Calu3 (cell line): ENCODE measurements around the gene ZC3H14. TPM values are rescaled to one million over a fixed set of nuclear protein-coding genes. Genes with fewer than 3 reads are reported as not detected.

Experiments
- Bru-seq: library from RNA; stranded (reverse); fragments of 400-500 nt; gene quantifications from one replicate; lab custom pipeline; 2021; lab: Mats Ljungman, UMichigan
- BruChase-seq, 2 experiments: library from RNA; stranded (reverse); fragments of 400-500 nt; gene quantifications; one replicate each; lab custom pipeline; 2021; lab: Mats Ljungman, UMichigan
- BruUV-seq: library from RNA; stranded (reverse); fragments of 400-500 nt; replicated peaks from 2 replicates; lab custom pipeline; 2021; lab: Mats Ljungman, UMichigan
- CTCF ChIA-PET: fragments of 300-600 bp; sonication (Branson Sonifier 250); formaldehyde crosslinking; loops from one replicate; lab custom pipeline; 2022; ENCODE audit warnings: antibody characterized with exemption; lab: Charles Lee
- DNase-seq: peaks from one replicate; pipeline ENCODE4 v3.0.0; 2022
- H3K27ac Mint-ChIP-seq: one replicate; pipeline ENCODE4 v1.8.0; 2022; ENCODE audit warnings: mixed read lengths; ENCODE audit not compliant: unreplicated experiment
- H3K27me3 Mint-ChIP-seq: one replicate; pipeline ENCODE4 v1.8.0; 2022; ENCODE audit warnings: mixed read lengths; ENCODE audit not compliant: unreplicated experiment
- H3K36me3 Mint-ChIP-seq: one replicate; pipeline ENCODE4 v1.8.0; 2022; ENCODE audit warnings: mild to moderate bottlenecking, moderate library complexity, mixed read lengths; ENCODE audit not compliant: insufficient read depth, unreplicated experiment
- H3K4me1 Mint-ChIP-seq: one replicate; pipeline ENCODE4 v1.8.0; 2022; ENCODE audit warnings: mild to moderate bottlenecking, low read depth, mixed read lengths; ENCODE audit not compliant: unreplicated experiment
- H3K4me3 Mint-ChIP-seq: one replicate; pipeline ENCODE4 v1.8.0; 2022; ENCODE audit warnings: mild to moderate bottlenecking, low read depth, moderate library complexity, mixed read lengths; ENCODE audit not compliant: unreplicated experiment
- H3K9me3 Mint-ChIP-seq: one replicate; pipeline ENCODE4 v1.8.0; 2022; ENCODE audit warnings: low read depth, mixed read lengths; ENCODE audit not compliant: unreplicated experiment
- CTCF ChIP-seq: fragments of 200-600 bp; IDR thresholded peaks from one replicate; pipeline ENCODE4 v1.8.0; 2022; ENCODE audit warnings: antibody characterized with exemption; ENCODE audit not compliant: unreplicated experiment
- intact Hi-C: fragments of 100-400 bp; cut with micrococcal nuclease; formaldehyde crosslinking; loops from one replicate; pipeline ENCODE4 v1.10.0; 2022; ENCODE audit not compliant: unreplicated experiment
- long read RNA-seq: library from polyadenylated mRNA; stranded (forward); transcript quantifications from one replicate; pipeline ENCODE4 v2.0.0, GENCODE V29; 2022
- total RNA-seq: library from RNA; stranded (reverse); gene quantifications from 2 replicates; pipeline ENCODE4 v1.2.3, GENCODE V29; 2022

ZC3H14 gene, protein sequence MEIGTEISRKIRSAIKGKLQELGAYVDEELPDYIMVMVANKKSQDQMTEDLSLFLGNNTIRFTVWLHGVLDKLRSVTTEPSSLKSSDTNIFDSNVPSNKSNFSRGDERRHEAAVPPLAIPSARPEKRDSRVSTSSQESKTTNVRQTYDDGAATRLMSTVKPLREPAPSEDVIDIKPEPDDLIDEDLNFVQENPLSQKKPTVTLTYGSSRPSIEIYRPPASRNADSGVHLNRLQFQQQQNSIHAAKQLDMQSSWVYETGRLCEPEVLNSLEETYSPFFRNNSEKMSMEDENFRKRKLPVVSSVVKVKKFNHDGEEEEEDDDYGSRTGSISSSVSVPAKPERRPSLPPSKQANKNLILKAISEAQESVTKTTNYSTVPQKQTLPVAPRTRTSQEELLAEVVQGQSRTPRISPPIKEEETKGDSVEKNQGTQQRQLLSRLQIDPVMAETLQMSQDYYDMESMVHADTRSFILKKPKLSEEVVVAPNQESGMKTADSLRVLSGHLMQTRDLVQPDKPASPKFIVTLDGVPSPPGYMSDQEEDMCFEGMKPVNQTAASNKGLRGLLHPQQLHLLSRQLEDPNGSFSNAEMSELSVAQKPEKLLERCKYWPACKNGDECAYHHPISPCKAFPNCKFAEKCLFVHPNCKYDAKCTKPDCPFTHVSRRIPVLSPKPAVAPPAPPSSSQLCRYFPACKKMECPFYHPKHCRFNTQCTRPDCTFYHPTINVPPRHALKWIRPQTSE
- total RNA-seq (58.5 and 69.3 TPM in 2 replicates), Bru-seq, nascent RNA (percentile 81 among the genes with signal in this experiment), BruChase-seq, experiment 1, labeled RNA remaining after a 6-hour chase (percentile 84 among the genes with signal in this experiment), BruChase-seq, experiment 2, labeled RNA remaining after a 2-hour chase (percentile 83 among the genes with signal in this experiment)
- long read RNA-seq, full-length matches to known transcripts: 29 of 71 reads
- long read RNA-seq, partial matches to known transcripts: 3 of 71 reads
- long read RNA-seq, other reads (novel, unspliced or antisense): 39 of 71 reads

- H3K9me3 Mint-ChIP-seq: no peaks in the 10 kb centered on the region
- intact Hi-C loops: no loop called here
- H3K27me3 Mint-ChIP-seq: no peaks in the 10 kb centered on the region
- peaks cover 28% of the 10 kb centered on the region for H3K36me3 Mint-ChIP-seq
- no peak for TF ChIP-seq CTCF
- peak; percentile 89 for DNase-seq
- no TSS peak for BruUV-seq
- peak within 1 kb of the TSS; percentile 70 for H3K27ac Mint-ChIP-seq
- CTCF ChIA-PET: no interaction called here
- H3K4me1 Mint-ChIP-seq: peaks cover 9% of the 10 kb centered on the region
- peak within 1 kb of the TSS; percentile 78 for H3K4me3 Mint-ChIP-seq
These were observed at the start of gene ZC3H14 for GRCh38 chr14:88562831-88563686. Gene ZC3H14, plus strand, starts transcription at chr14:88563037. Its CDS starts 97 bp downstream, at chr14:88563134.

- intact Hi-C loops: no loop called here
- Mint-ChIP-seq H3K9me3 (no peaks in the 10 kb centered on the region), H3K27ac (no peak overlapping the region), H3K4me1 (peaks cover 18% of the 10 kb centered on the region), H3K4me3 (no peak overlapping the region), H3K36me3 (no peaks in the 10 kb centered on the region), H3K27me3 (no peaks in the 10 kb centered on the region)
- BruUV-seq: no TSS peak
- CTCF ChIA-PET: no interaction called here
- TF ChIP-seq CTCF: no peak
- DNase-seq: no peak
These were observed 47.2 kb upstream of the ZC3H14 start for GRCh38 chr14:88515499-88516221.

- no peak for TF ChIP-seq CTCF
- no peak for DNase-seq
- Mint-ChIP-seq H3K4me3 (no peak overlapping the region), H3K27ac (no peak overlapping the region), H3K27me3 (no peaks in the 10 kb centered on the region), H3K36me3 (no peaks in the 10 kb centered on the region), H3K9me3 (no peaks in the 10 kb centered on the region), H3K4me1 (peaks cover 25% of the 10 kb centered on the region)
- no TSS peak for BruUV-seq
- intact Hi-C loops: no loop called here
- CTCF ChIA-PET: no interaction called here
These were observed 45.9 kb upstream of the ZC3H14 start for GRCh38 chr14:88516861-88517357.
